Measurements from ENCODE around the gene HBZ. TPM values are rescaled to one million over a fixed set of nuclear protein-coding genes. Genes with fewer than 3 reads are reported as not detected.

The HBZ gene
- total and polyA plus RNA-seq, 8 donors, result 0.35 TPM; not detected in 7

- intact Hi-C loops (cut with DNase I), result no loop called here
- 55 to 58% methylated on average over 19 of the region's 19 CpGs for WGBS, 2 donors
- peak; percentile 32 to 52 (median 50) for TF ChIP-seq CTCF (IDR thresholded peaks at IDR 0.05)
These were observed 34.8 kb upstream of the HBZ start for GRCh38 chr16:117379-118365.

GRCh38 chr16:118857-119256, 33.6 kb upstream of the HBZ start:
- FAIRE-seq, result no peak
- 74 to 90% methylated on average over 2 of the region's 2 CpGs for WGBS, 2 donors
- TF ChIP-seq CTCF (IDR thresholded peaks at IDR 0.05), result no peak
- no peak overlapping the region for H3K4me3 ChIP-seq
- no peaks in the 10 kb centered on the region for H3K27me3 ChIP-seq
- intact Hi-C loops (cut with DNase I), result no loop called here
- no peaks in the 10 kb centered on the region for H3K36me3 ChIP-seq
- H3K9me3 ChIP-seq, result no peaks in the 10 kb centered on the region
- ATAC-seq, result no peak
- peak in 1 of 6 donors; percentile 48 for DNase-seq
- no peaks in the 10 kb centered on the region for H3K4me1 ChIP-seq
- no peak overlapping the region for H3K27ac ChIP-seq

More at GRCh38 chr16:117379-118365, 34.8 kb upstream of the HBZ start:
- Histone ChIP-seq H3K27me3 (no peaks in the 10 kb centered on the region), H3K4me3 (no peak overlapping the region), H3K36me3 (peaks cover 0 to 5% (median 0%) of the 10 kb centered on the region in 3 donors), H3K9me3 (no peaks in the 10 kb centered on the region), H3K27ac (no peak overlapping the region), H3K4me1 (no peaks in the 10 kb centered on the region)
- DNase-seq, result peak; percentile 56 to 91 (median 78)
- FAIRE-seq, result no peak
- ATAC-seq, result peak; percentile 72 to 93 (median 84)

- WGBS, 2 donors, result 93% methylated on average over 5 of the region's 5 CpGs
- ATAC-seq (no peak), FAIRE-seq (no peak), DNase-seq (no peak)
- TF ChIP-seq CTCF (IDR thresholded peaks at IDR 0.05), result no peak
- Histone ChIP-seq H3K27me3 (no peaks in the 10 kb centered on the region), H3K4me3 (no peak overlapping the region), H3K9me3 (no peaks in the 10 kb centered on the region), H3K36me3 (no peaks in the 10 kb centered on the region), H3K4me1 (no peaks in the 10 kb centered on the region), H3K27ac (no peak overlapping the region)
- intact Hi-C loops (cut with DNase I), result no loop called here
These were observed 33.1 kb upstream of the HBZ start for GRCh38 chr16:119295-119694.

- Histone ChIP-seq H3K4me1 (no peaks in the 10 kb centered on the region), H3K4me3 (no peak overlapping the region), H3K27me3 (no peaks in the 10 kb centered on the region), H3K27ac (no peak overlapping the region), H3K9me3 (no peaks in the 10 kb centered on the region), H3K36me3 (no peaks in the 10 kb centered on the region)
- intact Hi-C loops (cut with DNase I), result no loop called here
- ATAC-seq (no peak), FAIRE-seq (no peak), DNase-seq (no peak)
- 80 to 84% methylated on average over 3 of the region's 3 CpGs for WGBS, 2 donors
- no peak for TF ChIP-seq CTCF (IDR thresholded peaks at IDR 0.05)
These were observed 32.5 kb upstream of the HBZ start for GRCh38 chr16:119835-120491.
